ENCODE data around the gene CCDC3.
"Not testable (repeated sequence)": the region's sequence is repeated elsewhere in the genome, so short reads cannot be mapped to it uniquely, and the experiment has no call there.

The CCDC3 gene

DNA sequence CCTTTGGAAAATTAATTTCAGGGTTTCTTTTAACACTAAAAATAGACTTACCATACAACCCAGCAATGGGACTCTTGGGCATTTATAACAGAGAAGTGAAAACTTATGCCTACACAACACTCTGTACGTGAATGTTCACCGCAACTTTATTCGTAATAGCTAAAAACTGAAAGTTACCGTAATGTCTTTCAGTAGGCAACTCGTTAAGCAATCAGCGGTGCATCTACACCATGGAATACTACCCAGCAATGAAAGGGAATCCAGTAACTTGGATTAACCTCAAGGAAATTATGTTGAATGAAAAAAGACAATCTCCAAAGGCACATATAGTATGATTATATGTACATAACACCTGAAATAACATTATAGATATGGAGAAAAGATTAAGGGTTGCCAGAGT, 16.2 kb downstream of the CCDC3 start:
- no peak overlapping the region for H3K4me3 ChIP-seq (ENCODE audit: low read depth, low read length)
- TF ChIP-seq, protein P1, sequence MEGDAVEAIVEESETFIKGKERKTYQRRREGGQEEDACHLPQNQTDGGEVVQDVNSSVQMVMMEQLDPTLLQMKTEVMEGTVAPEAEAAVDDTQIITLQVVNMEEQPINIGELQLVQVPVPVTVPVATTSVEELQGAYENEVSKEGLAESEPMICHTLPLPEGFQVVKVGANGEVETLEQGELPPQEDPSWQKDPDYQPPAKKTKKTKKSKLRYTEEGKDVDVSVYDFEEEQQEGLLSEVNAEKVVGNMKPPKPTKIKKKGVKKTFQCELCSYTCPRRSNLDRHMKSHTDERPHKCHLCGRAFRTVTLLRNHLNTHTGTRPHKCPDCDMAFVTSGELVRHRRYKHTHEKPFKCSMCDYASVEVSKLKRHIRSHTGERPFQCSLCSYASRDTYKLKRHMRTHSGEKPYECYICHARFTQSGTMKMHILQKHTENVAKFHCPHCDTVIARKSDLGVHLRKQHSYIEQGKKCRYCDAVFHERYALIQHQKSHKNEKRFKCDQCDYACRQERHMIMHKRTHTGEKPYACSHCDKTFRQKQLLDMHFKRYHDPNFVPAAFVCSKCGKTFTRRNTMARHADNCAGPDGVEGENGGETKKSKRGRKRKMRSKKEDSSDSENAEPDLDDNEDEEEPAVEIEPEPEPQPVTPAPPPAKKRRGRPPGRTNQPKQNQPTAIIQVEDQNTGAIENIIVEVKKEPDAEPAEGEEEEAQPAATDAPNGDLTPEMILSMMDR (IDR thresholded peaks at IDR 0.05; ENCODE audit: low read depth, low read length, missing control alignments): no peak
- no peak for DNase-seq (ENCODE audit: low read depth)
- in situ Hi-C loops (cut with HindIII; ENCODE audit: low sequenced_read_pairs): no loop called here

- TF ChIP-seq, protein P1 (IDR thresholded peaks at IDR 0.05; ENCODE audit: low read depth, low read length, missing control alignments): no peak
- in situ Hi-C loops (cut with HindIII; ENCODE audit: low sequenced_read_pairs): no loop called here
- H3K4me3 ChIP-seq (ENCODE audit: low read depth, low read length): no peak overlapping the region
- DNase-seq (ENCODE audit: low read depth): no peak
Measured at GRCh38 chr10:12984165-12984747, 17.3 kb downstream of the CCDC3 start.

- H3K4me3 ChIP-seq (ENCODE audit: low read depth, low read length); in situ Hi-C loops (cut with HindIII; ENCODE audit: low sequenced_read_pairs); DNase-seq (ENCODE audit: low read depth): not testable (repeated sequence)
Measured at GRCh38 chr10:12983568-12983967, 17.9 kb downstream of the CCDC3 start.

DNA sequence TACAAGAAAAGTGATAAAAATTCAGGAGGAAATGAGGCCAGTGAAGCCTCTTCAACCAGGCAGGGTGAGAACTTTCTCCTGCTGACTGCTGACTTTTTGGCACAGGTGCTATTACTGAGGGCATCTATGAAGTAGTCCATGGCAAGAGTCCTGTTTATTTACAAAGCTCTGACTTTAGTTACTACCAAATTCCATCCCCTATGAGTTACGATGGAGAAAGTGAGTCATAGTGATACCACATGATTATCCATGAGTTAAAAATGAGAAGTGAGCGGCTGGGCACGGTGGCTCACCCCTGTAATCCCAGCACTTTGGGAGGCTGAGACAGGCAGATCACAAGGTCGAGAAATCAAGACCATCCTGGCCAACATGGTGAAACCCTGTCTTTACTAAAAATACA, 19.9 kb downstream of the CCDC3 start:
- in situ Hi-C loops (cut with HindIII; ENCODE audit: low sequenced_read_pairs): no loop called here
- no peak overlapping the region for H3K4me3 ChIP-seq (ENCODE audit: low read depth, low read length)
- DNase-seq (ENCODE audit: low read depth): no peak
- TF ChIP-seq, protein P1 (IDR thresholded peaks at IDR 0.05; ENCODE audit: low read depth, low read length, missing control alignments): no peak

DNA sequence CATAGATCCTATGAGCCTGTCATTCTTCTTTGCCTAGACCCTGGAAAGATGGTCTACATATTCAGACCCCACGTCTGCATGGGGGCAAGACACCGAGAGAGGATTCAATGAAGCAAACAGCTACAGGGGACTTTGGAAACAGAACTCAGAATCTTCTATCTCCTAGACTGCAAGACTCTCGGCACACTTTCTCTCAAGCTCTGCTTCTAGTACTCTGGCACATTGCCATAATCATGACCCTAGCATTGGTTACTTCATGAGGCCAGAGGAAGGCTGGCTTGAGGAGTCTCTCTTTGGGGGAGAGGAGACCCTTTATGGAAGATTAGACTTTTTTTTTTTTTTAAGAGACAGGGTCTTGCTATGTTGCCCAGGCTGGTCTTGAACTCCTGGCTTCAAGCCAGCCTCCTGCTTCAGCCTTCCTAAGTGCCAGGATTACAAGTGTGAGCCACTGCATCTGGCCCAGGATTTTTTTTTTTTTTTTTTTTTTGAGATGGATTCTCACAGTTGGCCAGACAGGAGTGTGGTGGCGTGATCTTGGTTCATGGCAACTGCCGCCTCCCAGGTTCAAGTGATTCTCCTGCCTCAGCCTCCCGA, 20.7 kb downstream of the CCDC3 start:
- H3K4me3 ChIP-seq (ENCODE audit: low read depth, low read length): no peak overlapping the region
- TF ChIP-seq, protein P1 (IDR thresholded peaks at IDR 0.05; ENCODE audit: low read depth, low read length, missing control alignments): no peak
- in situ Hi-C loops (cut with HindIII; ENCODE audit: low sequenced_read_pairs): no loop called here
- DNase-seq (ENCODE audit: low read depth): no peak

DNA sequence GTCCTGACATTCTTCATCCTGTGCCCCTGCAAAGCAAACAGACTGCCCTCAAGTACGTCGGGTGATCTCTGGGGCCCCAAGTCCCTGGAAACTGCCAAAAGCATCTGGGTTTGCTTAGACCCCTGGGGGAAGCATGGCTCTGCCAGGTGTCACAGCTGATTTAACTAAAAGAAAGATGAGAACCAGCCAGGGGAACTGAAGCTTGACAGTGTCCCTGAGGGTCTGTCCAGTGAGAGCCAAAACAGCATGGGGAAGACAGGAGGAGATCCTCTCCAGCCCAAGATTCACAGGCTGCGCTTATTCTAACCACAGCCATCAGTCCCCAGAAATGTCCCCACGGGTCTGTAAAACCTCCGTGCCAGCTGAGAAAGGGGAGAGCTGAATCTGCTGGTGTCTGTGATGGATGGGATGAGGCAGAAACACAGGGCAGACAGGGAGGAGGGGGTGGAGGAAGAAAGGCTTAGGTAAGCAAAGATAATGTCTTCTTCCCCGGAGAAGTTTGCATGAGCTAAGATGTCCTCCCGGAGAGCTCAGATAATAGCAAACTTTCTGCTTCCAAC, 21.3 kb downstream of the CCDC3 start:
- TF ChIP-seq, protein P1 (IDR thresholded peaks at IDR 0.05; ENCODE audit: low read depth, low read length, missing control alignments): no peak
- H3K4me3 ChIP-seq (ENCODE audit: low read depth, low read length): no peak overlapping the region
- in situ Hi-C loops (cut with HindIII; ENCODE audit: low sequenced_read_pairs): no loop called here

DNA sequence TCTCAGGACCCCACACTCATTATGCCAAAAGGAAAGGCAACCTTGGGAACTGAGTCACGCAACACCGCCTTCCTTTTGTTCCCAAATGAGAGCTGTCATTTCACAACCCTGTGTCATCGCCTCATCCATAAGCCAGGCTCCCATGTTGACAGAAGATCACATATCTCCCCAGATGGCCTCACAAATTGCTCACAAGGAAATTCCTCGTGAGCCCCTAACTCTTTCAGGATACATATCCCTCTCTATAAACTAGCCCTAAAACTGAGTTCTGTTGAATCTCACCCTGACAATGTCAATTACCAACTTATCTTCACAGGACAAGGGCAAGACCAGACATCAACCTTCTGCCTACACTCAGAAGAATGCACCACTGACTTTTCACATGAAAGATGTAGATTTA, 22.6 kb downstream of the CCDC3 start:
- TF ChIP-seq, protein P1 (IDR thresholded peaks at IDR 0.05; ENCODE audit: low read depth, low read length, missing control alignments): no peak
- DNase-seq (ENCODE audit: low read depth): no peak
- in situ Hi-C loops (cut with HindIII; ENCODE audit: low sequenced_read_pairs): no loop called here
- H3K4me3 ChIP-seq (ENCODE audit: low read depth, low read length): no peak overlapping the region

More for the DNA sequence above, 21.3 kb downstream of the CCDC3 start:
- no peak for DNase-seq (ENCODE audit: low read depth)
